GM23338 (cell line): ENCODE results near the gene NR2C1.

ENCODE experiments used
- CREB1 ChIP-seq: fragments of 250-450 bp; sonication (Bioruptor Pico); IDR thresholded peaks from 2 replicates; pipeline ENCODE4 v1.5.0; 2020; ENCODE audit warnings: low read depth, mild to moderate bottlenecking, moderate library complexity
- EZH2 ChIP-seq: fragments of 200-600 bp; sonication (generic); IDR thresholded peaks from one replicate; pipeline ENCODE4 v1.8.0; 2017; ENCODE audit warnings: antibody characterized with exemption, mild to moderate bottlenecking, low read depth; ENCODE audit not compliant: unreplicated experiment
- EZH2phosphoT487 ChIP-seq: fragments of 200-600 bp; sonication (generic); IDR thresholded peaks from one replicate; pipeline ENCODE4 v1.8.1; 2018; ENCODE audit warnings: antibody characterized with exemption; ENCODE audit not compliant: unreplicated experiment
- JUNB ChIP-seq: IDR thresholded peaks from one replicate; pipeline ENCODE4 v1.6.1; 2016; ENCODE audit warnings: antibody characterized with exemption; ENCODE audit not compliant: unreplicated experiment
- NANOG ChIP-seq: IDR thresholded peaks from 2 replicates; pipeline ENCODE4 v1.6.1; 2016; ENCODE audit warnings: antibody characterized with exemption, borderline replicate concordance
- POLR2AphosphoS5 ChIP-seq: IDR thresholded peaks from 2 replicates; pipeline ENCODE4 v1.6.1; 2016; ENCODE audit warnings: antibody characterized with exemption, low read depth
- TF ChIP-seq, protein P1 (sequence below), 2 experiments: fragments of 200-600 bp in 1 of 2; sonication (generic) in 1 of 2; conservative IDR thresholded peaks; 2 replicates each; pipeline versions ENCODE4 v1.5.1 to v1.6.1; 2016 to 2017; ENCODE audit warnings: antibody characterized with exemption in 2 of 2, low read depth in 2 of 2, mild to moderate bottlenecking in 2 of 2, moderate library complexity in 1 of 2
- TF ChIP-seq, protein P2 (sequence below): IDR thresholded peaks from one replicate; pipeline ENCODE4 v1.6.1; 2018; ENCODE audit warnings: antibody characterized with exemption; ENCODE audit not compliant: unreplicated experiment

DNA sequence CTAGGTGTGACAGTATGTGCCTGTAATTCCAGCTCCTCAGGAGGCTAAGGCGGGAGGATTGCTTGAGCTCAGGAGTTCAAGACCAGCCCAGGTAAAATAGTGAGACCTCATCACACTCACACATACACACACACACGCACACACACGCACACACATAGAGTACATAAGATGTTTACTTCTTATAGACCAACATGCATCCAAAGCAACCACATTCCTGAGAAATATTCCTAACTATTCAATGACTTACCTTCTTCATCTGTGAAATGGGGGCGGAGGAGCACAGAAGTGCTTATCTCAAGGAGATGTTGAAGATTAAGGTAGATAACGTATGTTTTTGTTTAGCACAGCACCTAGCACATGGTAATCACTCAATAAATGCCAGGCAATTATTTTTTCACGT lies 76.4 kb downstream of the NR2C1 start:
- TF ChIP-seq, protein P1, sequence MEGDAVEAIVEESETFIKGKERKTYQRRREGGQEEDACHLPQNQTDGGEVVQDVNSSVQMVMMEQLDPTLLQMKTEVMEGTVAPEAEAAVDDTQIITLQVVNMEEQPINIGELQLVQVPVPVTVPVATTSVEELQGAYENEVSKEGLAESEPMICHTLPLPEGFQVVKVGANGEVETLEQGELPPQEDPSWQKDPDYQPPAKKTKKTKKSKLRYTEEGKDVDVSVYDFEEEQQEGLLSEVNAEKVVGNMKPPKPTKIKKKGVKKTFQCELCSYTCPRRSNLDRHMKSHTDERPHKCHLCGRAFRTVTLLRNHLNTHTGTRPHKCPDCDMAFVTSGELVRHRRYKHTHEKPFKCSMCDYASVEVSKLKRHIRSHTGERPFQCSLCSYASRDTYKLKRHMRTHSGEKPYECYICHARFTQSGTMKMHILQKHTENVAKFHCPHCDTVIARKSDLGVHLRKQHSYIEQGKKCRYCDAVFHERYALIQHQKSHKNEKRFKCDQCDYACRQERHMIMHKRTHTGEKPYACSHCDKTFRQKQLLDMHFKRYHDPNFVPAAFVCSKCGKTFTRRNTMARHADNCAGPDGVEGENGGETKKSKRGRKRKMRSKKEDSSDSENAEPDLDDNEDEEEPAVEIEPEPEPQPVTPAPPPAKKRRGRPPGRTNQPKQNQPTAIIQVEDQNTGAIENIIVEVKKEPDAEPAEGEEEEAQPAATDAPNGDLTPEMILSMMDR (conservative IDR thresholded peaks at IDR 0.05; ENCODE audit: low read depth in 2 of 2) = no peak
- TF ChIP-seq EZH2 (no peak), POLR2AphosphoS5 (no peak), EZH2phosphoT487 (no peak), CREB1 (no peak), JUNB (no peak), NANOG (no peak)
- TF ChIP-seq, protein P2, sequence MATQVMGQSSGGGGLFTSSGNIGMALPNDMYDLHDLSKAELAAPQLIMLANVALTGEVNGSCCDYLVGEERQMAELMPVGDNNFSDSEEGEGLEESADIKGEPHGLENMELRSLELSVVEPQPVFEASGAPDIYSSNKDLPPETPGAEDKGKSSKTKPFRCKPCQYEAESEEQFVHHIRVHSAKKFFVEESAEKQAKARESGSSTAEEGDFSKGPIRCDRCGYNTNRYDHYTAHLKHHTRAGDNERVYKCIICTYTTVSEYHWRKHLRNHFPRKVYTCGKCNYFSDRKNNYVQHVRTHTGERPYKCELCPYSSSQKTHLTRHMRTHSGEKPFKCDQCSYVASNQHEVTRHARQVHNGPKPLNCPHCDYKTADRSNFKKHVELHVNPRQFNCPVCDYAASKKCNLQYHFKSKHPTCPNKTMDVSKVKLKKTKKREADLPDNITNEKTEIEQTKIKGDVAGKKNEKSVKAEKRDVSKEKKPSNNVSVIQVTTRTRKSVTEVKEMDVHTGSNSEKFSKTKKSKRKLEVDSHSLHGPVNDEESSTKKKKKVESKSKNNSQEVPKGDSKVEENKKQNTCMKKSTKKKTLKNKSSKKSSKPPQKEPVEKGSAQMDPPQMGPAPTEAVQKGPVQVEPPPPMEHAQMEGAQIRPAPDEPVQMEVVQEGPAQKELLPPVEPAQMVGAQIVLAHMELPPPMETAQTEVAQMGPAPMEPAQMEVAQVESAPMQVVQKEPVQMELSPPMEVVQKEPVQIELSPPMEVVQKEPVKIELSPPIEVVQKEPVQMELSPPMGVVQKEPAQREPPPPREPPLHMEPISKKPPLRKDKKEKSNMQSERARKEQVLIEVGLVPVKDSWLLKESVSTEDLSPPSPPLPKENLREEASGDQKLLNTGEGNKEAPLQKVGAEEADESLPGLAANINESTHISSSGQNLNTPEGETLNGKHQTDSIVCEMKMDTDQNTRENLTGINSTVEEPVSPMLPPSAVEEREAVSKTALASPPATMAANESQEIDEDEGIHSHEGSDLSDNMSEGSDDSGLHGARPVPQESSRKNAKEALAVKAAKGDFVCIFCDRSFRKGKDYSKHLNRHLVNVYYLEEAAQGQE = no peak
